GM19099 (cell line): ENCODE results near the gene MANBA.

Experiments
- POLR2A ChIP-seq: IDR thresholded peaks from 3 replicates; pipeline ENCODE4 v1.6.1; 2011; ENCODE audit warnings: low read depth; ENCODE audit not compliant: insufficient read length; ENCODE audit errors: extremely low read depth

Gene MANBA

GRCh38 chr4:102667001-102667400 is 93.8 kb downstream of the MANBA start:
- TF ChIP-seq POLR2A: no peak

- TF ChIP-seq POLR2A: no peak
Observed at GRCh38 chr4:102665527-102665926, 95.2 kb downstream of the MANBA start.

- no peak for TF ChIP-seq POLR2A
Observed at GRCh38 chr4:102663073-102663472, 97.7 kb downstream of the MANBA start.

- no peak for TF ChIP-seq POLR2A
Observed at GRCh38 chr4:102657206-102657605, 103.6 kb downstream of the MANBA start.

- no peak for TF ChIP-seq POLR2A
Observed at GRCh38 chr4:102647117-102647516, 113.7 kb downstream of the MANBA start.

- no peak for TF ChIP-seq POLR2A
Observed at GRCh38 chr4:102642631-102643298, 118.0 kb downstream of the MANBA start.

- no peak for TF ChIP-seq POLR2A
Observed at GRCh38 chr4:102641793-102642192, 119.0 kb downstream of the MANBA start.

- TF ChIP-seq POLR2A: no peak
Observed at GRCh38 chr4:102640669-102641068, 120.1 kb downstream of the MANBA start.

- TF ChIP-seq POLR2A: no peak
Observed at GRCh38 chr4:102639598-102639997, 121.2 kb downstream of the MANBA start.

- TF ChIP-seq POLR2A: no peak
Observed at GRCh38 chr4:102638621-102639020, 122.1 kb downstream of the MANBA start.

- TF ChIP-seq POLR2A: no peak
Observed at GRCh38 chr4:102637391-102637790, 123.4 kb downstream of the MANBA start.

- TF ChIP-seq POLR2A: no peak
Observed at GRCh38 chr4:102633100-102633499, 127.7 kb downstream of the MANBA start.

GRCh38 chr4:102632241-102633065 is 128.3 kb downstream of the MANBA start:
- no peak for TF ChIP-seq POLR2A

GRCh38 chr4:102631616-102632015 is 129.2 kb downstream of the MANBA start:
- TF ChIP-seq POLR2A: no peak

- TF ChIP-seq POLR2A: no peak
Observed at GRCh38 chr4:102629673-102630072, 131.1 kb downstream of the MANBA start.

GRCh38 chr4:102627831-102628523 is 132.8 kb downstream of the MANBA start:
- no peak for TF ChIP-seq POLR2A
